Caco-2 (cell line): ENCODE results near the gene POLR1E. TPM values are rescaled to one million over a fixed set of nuclear protein-coding genes. Genes with fewer than 3 reads are reported as not detected.

ENCODE experiments used
- BruUV-seq: library from RNA; stranded (reverse); fragments of 400-500 nt; replicated peaks from 2 replicates; lab custom pipeline; 2021; lab: Mats Ljungman, UMichigan
- CTCF ChIA-PET: fragments of 300-600 bp; sonication (Branson Sonifier 250); formaldehyde crosslinking; loops from one replicate; lab custom pipeline; 2022; ENCODE audit warnings: antibody characterized with exemption; lab: Charles Lee
- POLR2A ChIA-PET: fragments of 300-600 bp; sonication (Branson Sonifier 250); formaldehyde crosslinking; loops from one replicate; lab custom pipeline; 2022; ENCODE audit warnings: antibody characterized with exemption; lab: Charles Lee
- DNase-seq, 2 experiments: peaks; one replicate each; pipeline versions ENCODE4 v3.0.0 to v3.0.0-alpha.2; 2020 to 2022
- H3K27me3 ChIP-seq: replicated peaks from 2 replicates; pipeline ENCODE4 v1.6.0; 2011; ENCODE audit warnings: low read length; ENCODE audit not compliant: control insufficient read depth, insufficient read depth
- H3K36me3 ChIP-seq: 2 replicates; pipeline ENCODE4 v1.5.1; 2011; ENCODE audit warnings: low read length; ENCODE audit not compliant: control insufficient read depth, insufficient read depth
- H3K4me1 ChIP-seq: fragments of 250-450 bp; sonication (Bioruptor Pico); 2 replicates; pipeline ENCODE4 v1.5.1; 2020; ENCODE audit warnings: mild to moderate bottlenecking
- H3K4me3 ChIP-seq: 2 replicates; pipeline ENCODE4 v1.5.1; 2011; ENCODE audit warnings: low read depth, mild to moderate bottlenecking, control low read depth, low read length
- H3K9me3 ChIP-seq: fragments of 250-450 bp; sonication (Bioruptor Pico); 2 replicates; pipeline ENCODE4 v1.5.1; 2020; ENCODE audit warnings: mild to moderate bottlenecking, moderate library complexity
- H3K27ac Mint-ChIP-seq: one replicate; pipeline ENCODE4 v1.8.0; 2022; ENCODE audit warnings: mixed read lengths; ENCODE audit not compliant: unreplicated experiment
- H3K27me3 Mint-ChIP-seq: one replicate; pipeline ENCODE4 v1.8.0; 2022; ENCODE audit warnings: mixed read lengths; ENCODE audit not compliant: insufficient read depth, unreplicated experiment
- H3K36me3 Mint-ChIP-seq: one replicate; pipeline ENCODE4 v1.8.0; 2022; ENCODE audit warnings: mild to moderate bottlenecking, mixed read lengths; ENCODE audit not compliant: insufficient read depth, unreplicated experiment
- H3K4me1 Mint-ChIP-seq: one replicate; pipeline ENCODE4 v1.8.0; 2022; ENCODE audit warnings: low read depth, mixed read lengths; ENCODE audit not compliant: unreplicated experiment
- H3K4me3 Mint-ChIP-seq: one replicate; pipeline ENCODE4 v1.8.0; 2022; ENCODE audit warnings: mild to moderate bottlenecking, moderate library complexity, mixed read lengths; ENCODE audit not compliant: unreplicated experiment
- H3K9me3 Mint-ChIP-seq: one replicate; pipeline ENCODE4 v1.8.0; 2022; ENCODE audit warnings: mixed read lengths; ENCODE audit not compliant: unreplicated experiment
- intact Hi-C: fragments of 100-400 bp; cut with micrococcal nuclease; formaldehyde crosslinking; loops from one replicate; pipeline ENCODE4 v1.10.0; 2022; ENCODE audit not compliant: unreplicated experiment
- total RNA-seq: library from RNA; stranded (reverse); gene quantifications from 2 replicates; pipeline ENCODE4 v1.2.3, GENCODE V29; 2022
- TF ChIP-seq, protein P1 (sequence below), 2 experiments: fragments of 200-600 bp in 1 of 2; IDR thresholded peaks; 1 replicate in 1 of 2; 2 replicates in 1 of 2; pipeline versions ENCODE4 v1.5.1 to v1.8.0; 2011 to 2022; ENCODE audit warnings: antibody characterized with exemption in 1 of 2, control low read depth in 1 of 2, inconsistent platforms in 1 of 2, low read depth in 1 of 2, low read length in 1 of 2, mild to moderate bottlenecking in 1 of 2, moderate library complexity in 1 of 2; ENCODE audit not compliant: insufficient read depth in 1 of 2, severe bottlenecking in 1 of 2, unreplicated experiment in 1 of 2

POLR1E gene
- total RNA-seq, 1 experiment from 2014 or later: 33.4 TPM

DNA sequence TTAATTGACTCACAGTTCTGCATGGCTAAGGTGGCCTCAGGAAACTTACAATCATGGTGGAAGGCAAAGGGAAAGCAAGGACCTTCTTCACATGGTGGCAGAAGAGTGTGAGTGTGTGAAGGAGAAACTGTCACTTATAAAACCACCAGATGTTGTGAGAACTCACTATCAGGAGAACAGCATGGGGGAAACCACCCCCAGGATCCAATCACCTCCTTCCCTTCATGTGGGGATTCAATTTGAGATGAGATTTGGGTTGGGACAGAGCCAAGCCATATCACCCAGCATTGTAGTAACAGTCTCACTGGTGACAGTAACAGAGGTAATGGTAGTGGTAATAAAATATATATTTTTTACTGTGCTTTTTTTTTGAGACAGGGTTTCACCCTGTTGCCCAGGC, 38.6 kb upstream of the POLR1E start:
- H3K27me3 Mint-ChIP-seq: no peaks in the 10 kb centered on the region
- H3K9me3 Mint-ChIP-seq: no peaks in the 10 kb centered on the region
- no peaks in the 10 kb centered on the region for H3K9me3 ChIP-seq
- peaks cover 19% of the 10 kb centered on the region for H3K36me3 Mint-ChIP-seq
- H3K4me3 Mint-ChIP-seq: no peak overlapping the region
- ChIA-PET CTCF (no interaction called here), POLR2A (no interaction called here)
- H3K27me3 ChIP-seq: no peaks in the 10 kb centered on the region
- H3K4me1 Mint-ChIP-seq: peaks cover 10% of the 10 kb centered on the region
- intact Hi-C loops: no loop called here
- H3K4me1 ChIP-seq: peaks cover 13% of the 10 kb centered on the region
- no peak overlapping the region for H3K4me3 ChIP-seq
- 0 out of 2 replicates have a peak, but pooled peaks cover under 1% of the 10 kb centered on the region for H3K36me3 ChIP-seq
- no TSS peak for BruUV-seq
- DNase-seq: no peak
- no peak overlapping the region for H3K27ac Mint-ChIP-seq
- TF ChIP-seq, protein P1, sequence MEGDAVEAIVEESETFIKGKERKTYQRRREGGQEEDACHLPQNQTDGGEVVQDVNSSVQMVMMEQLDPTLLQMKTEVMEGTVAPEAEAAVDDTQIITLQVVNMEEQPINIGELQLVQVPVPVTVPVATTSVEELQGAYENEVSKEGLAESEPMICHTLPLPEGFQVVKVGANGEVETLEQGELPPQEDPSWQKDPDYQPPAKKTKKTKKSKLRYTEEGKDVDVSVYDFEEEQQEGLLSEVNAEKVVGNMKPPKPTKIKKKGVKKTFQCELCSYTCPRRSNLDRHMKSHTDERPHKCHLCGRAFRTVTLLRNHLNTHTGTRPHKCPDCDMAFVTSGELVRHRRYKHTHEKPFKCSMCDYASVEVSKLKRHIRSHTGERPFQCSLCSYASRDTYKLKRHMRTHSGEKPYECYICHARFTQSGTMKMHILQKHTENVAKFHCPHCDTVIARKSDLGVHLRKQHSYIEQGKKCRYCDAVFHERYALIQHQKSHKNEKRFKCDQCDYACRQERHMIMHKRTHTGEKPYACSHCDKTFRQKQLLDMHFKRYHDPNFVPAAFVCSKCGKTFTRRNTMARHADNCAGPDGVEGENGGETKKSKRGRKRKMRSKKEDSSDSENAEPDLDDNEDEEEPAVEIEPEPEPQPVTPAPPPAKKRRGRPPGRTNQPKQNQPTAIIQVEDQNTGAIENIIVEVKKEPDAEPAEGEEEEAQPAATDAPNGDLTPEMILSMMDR (IDR thresholded peaks at IDR 0.05; ENCODE audit: insufficient read depth in 1 of 2, low read depth in 1 of 2, low read length in 1 of 2, severe bottlenecking in 1 of 2, unreplicated experiment in 1 of 2): no peak

GRCh38 chr9:37449862-37450632, 35.7 kb upstream of the POLR1E start:
- intact Hi-C loops: no loop called here
- H3K27ac Mint-ChIP-seq: no peak overlapping the region
- CTCF ChIA-PET: no interaction called here
- Histone ChIP-seq H3K9me3 (no peaks in the 10 kb centered on the region), H3K4me1 (peaks cover 13% of the 10 kb centered on the region; the same call in 1 of the 2 replicates), H3K4me3 (no peak overlapping the region), H3K36me3 (no peaks in the 10 kb centered on the region), H3K27me3 (no peaks in the 10 kb centered on the region)
- POLR2A ChIA-PET: interaction anchor here (0.9 kb wide), 1 partner anchor 15 kb away, joined by 6 read pairs; the partner anchor contains the start of gene ZBTB5
- H3K36me3 Mint-ChIP-seq: peaks cover 6% of the 10 kb centered on the region
- no peak overlapping the region for H3K4me3 Mint-ChIP-seq
- peaks cover 11% of the 10 kb centered on the region for H3K4me1 Mint-ChIP-seq
- no TSS peak for BruUV-seq
- H3K27me3 Mint-ChIP-seq: no peaks in the 10 kb centered on the region
- DNase-seq: no peak
- TF ChIP-seq, protein P1 (IDR thresholded peaks at IDR 0.05; ENCODE audit: insufficient read depth in 1 of 2, low read depth in 1 of 2, low read length in 1 of 2, severe bottlenecking in 1 of 2, unreplicated experiment in 1 of 2): no peak
- H3K9me3 Mint-ChIP-seq: no peaks in the 10 kb centered on the region

DNA sequence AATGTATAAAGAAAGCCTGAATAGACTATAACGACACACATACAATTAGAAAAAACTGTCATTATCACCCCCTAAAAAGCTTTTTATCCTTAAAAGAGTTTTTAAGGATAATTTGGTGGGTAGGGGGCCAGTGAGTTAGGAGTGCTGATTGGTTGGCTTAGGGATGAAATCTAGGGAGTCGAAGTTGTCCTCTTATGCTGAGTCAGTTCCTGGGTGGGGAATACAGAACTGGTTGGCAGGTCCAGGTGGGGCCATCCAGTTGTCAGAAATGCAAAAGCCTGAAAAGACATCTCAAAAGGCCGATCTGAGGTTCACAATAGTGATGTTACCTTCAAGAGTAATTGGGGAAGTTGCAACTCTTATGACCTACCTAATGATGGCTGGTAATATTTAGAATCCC, 34.1 kb upstream of the POLR1E start:
- BruUV-seq: no TSS peak
- Mint-ChIP-seq H3K27me3 (no peaks in the 10 kb centered on the region), H3K4me3 (no peak overlapping the region), H3K36me3 (peaks cover 6% of the 10 kb centered on the region), H3K9me3 (no peaks in the 10 kb centered on the region), H3K27ac (no peak overlapping the region), H3K4me1 (peaks cover 14% of the 10 kb centered on the region)
- intact Hi-C loops: no loop called here
- no peak overlapping the region for H3K4me3 ChIP-seq
- TF ChIP-seq, protein P1 (IDR thresholded peaks at IDR 0.05; ENCODE audit: insufficient read depth in 1 of 2, low read depth in 1 of 2, low read length in 1 of 2, severe bottlenecking in 1 of 2, unreplicated experiment in 1 of 2): no peak
- H3K36me3 ChIP-seq: no peaks in the 10 kb centered on the region
- ChIA-PET POLR2A (interaction anchor here (1.0 kb wide), 1 partner anchor 14 kb away, joined by 4 read pairs; the partner anchor contains the start of gene ZBTB5), CTCF (no interaction called here)
- no peaks in the 10 kb centered on the region for H3K27me3 ChIP-seq
- no peaks in the 10 kb centered on the region for H3K9me3 ChIP-seq
- DNase-seq: no peak
- H3K4me1 ChIP-seq: peaks cover 6% of the 10 kb centered on the region; the same call in 1 of the 2 replicates
